ENCODE measurements around the gene CD59.
"Not testable (repeated sequence)": the region's sequence is repeated elsewhere in the genome, so short reads cannot be mapped to it uniquely, and the experiment has no call there.

Gene CD59

DNA sequence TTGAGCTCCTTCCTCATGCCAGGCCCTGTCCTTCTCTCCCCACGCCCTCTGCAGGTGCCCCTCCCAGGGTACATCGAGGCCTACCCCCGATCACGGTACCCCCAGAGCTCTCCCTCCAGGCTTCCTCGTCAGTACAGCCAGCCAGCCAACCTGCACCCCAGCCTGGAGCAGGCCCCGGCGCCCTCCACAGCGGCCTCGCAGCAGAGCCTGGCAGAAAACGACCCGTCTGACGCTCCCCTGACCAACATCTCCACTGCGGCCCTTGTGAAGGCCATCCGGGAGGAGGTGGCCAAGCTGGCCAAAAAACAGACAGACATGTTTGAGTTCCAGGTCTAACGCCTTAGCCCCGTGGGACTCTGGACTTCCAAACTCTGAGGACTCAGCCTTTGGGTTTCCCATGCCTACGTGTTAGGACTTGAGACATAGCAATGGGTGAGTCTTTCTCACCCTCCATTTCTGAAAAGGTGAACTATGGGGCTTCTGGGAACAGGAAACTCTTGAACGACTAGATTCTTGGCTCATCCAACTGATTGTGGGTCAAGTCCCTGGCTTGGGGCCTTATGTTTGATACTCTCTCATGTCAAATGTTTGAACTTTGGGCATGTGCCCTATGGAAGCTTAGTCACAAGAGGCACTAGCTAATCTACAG lies 68.3 kb downstream of the CD59 start:
- in situ Hi-C loops (cut with HindIII; ENCODE audit: low sequenced_read_pairs): no loop called here
- no peak for TF ChIP-seq CTCF (IDR thresholded peaks at IDR 0.05; ENCODE audit: low read depth, low read length)
- H3K4me3 ChIP-seq (ENCODE audit: low read depth, low read length): no peak overlapping the region
- no peak for DNase-seq (ENCODE audit: low read depth, low spot score)

- no peak overlapping the region for H3K4me3 ChIP-seq (ENCODE audit: low read depth, low read length)
- DNase-seq (ENCODE audit: low read depth, low spot score): no peak
- TF ChIP-seq CTCF (IDR thresholded peaks at IDR 0.05; ENCODE audit: low read depth, low read length): no peak
- in situ Hi-C loops (cut with HindIII; ENCODE audit: low sequenced_read_pairs): no loop called here
These were observed 70.7 kb downstream of the CD59 start for GRCh38 chr11:33665350-33666106.

GRCh38 chr11:33664827-33665226 lies 71.4 kb downstream of the CD59 start:
- DNase-seq (ENCODE audit: low read depth, low spot score): peak; percentile 7
- TF ChIP-seq CTCF (IDR thresholded peaks at IDR 0.05; ENCODE audit: low read depth, low read length): no peak
- no peak overlapping the region for H3K4me3 ChIP-seq (ENCODE audit: low read depth, low read length)
- in situ Hi-C loops (cut with HindIII; ENCODE audit: low sequenced_read_pairs): no loop called here

DNA sequence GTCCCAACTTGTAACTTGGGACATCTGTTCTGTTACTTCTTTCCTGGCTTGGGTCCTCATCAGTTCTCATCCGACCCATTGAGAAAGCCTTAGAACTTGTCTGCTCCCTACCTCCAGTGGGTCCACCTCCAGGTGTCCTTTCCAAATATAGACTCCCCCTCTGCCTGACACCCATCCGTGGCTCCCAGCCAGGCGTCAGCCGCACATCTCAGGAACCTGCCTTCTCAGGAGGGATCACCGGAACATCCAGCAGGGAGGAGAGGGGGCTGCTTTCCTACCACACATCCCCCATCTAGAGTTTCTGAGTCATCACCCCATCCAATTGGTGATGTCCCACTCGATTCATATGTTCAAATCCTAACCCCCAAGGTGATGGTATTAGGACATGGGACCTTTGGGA lies 72.1 kb downstream of the CD59 start:
- no peak overlapping the region for H3K4me3 ChIP-seq (ENCODE audit: low read depth, low read length)
- DNase-seq (ENCODE audit: low read depth, low spot score): no peak
- in situ Hi-C loops (cut with HindIII; ENCODE audit: low sequenced_read_pairs): no loop called here
- TF ChIP-seq CTCF (IDR thresholded peaks at IDR 0.05; ENCODE audit: low read depth, low read length): no peak

GRCh38 chr11:33663121-33663520 lies 73.1 kb downstream of the CD59 start:
- H3K4me3 ChIP-seq (ENCODE audit: low read depth, low read length): no peak overlapping the region
- in situ Hi-C loops (cut with HindIII; ENCODE audit: low sequenced_read_pairs): no loop called here
- DNase-seq (ENCODE audit: low read depth, low spot score): no peak

GRCh38 chr11:33661526-33661925 lies 74.7 kb downstream of the CD59 start:
- DNase-seq (ENCODE audit: low read depth, low spot score); in situ Hi-C loops (cut with HindIII; ENCODE audit: low sequenced_read_pairs); H3K4me3 ChIP-seq (ENCODE audit: low read depth, low read length): not testable (repeated sequence)

More at GRCh38 chr11:33663121-33663520, 73.1 kb downstream of the CD59 start:
- no peak for TF ChIP-seq CTCF (IDR thresholded peaks at IDR 0.05; ENCODE audit: low read depth, low read length)

DNA sequence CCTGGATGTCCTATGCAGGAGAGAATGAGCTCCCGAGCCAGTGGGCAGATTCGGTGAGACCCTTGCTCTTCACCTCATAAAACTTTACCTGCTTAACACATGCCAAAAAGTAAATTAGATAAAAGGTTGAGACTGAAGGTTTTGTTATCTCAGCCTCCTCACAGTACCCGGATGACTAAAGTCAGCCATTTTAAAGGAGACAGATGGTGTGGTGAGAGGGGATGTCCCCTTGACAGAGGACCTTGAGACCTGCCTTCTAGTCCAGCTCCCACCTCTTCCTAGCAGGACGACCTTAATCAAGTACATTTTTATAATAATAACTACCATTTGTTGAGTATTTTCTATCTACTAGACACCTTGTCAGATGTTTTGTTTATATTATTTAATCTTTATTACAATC lies 75.3 kb downstream of the CD59 start:
- no peak for TF ChIP-seq CTCF (IDR thresholded peaks at IDR 0.05; ENCODE audit: low read depth, low read length)
- no peak overlapping the region for H3K4me3 ChIP-seq (ENCODE audit: low read depth, low read length)
- no peak for DNase-seq (ENCODE audit: low read depth, low spot score)
- in situ Hi-C loops (cut with HindIII; ENCODE audit: low sequenced_read_pairs): no loop called here
